ENCODE data around the gene SPANXA1.
"Not testable (repeated sequence)": the region's sequence is repeated elsewhere in the genome, so short reads cannot be mapped to it uniquely, and the experiment has no call there.

DNA sequence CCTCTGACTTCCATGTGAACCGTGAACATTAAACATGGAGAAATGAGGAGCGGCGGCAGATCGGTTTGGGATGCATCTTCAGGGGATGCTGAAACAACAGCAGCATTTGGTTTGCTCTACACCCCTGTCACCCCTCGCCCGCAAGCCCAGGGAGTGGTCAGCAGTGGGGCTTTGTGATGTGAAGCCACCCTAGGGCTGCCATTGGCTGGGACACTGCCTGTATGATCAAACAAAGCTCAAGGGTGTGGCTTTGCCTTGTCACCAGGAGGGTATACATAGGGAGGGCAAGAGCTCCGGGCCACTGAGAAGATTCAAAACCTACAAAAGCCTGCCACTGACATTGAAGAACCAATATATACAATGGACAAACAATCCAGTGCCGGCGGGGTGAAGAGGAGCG lies 4.9 kb upstream of the SPANXA1 start, which contains the start of gene SPANXA2:
- TF ChIP-seq, protein P1, sequence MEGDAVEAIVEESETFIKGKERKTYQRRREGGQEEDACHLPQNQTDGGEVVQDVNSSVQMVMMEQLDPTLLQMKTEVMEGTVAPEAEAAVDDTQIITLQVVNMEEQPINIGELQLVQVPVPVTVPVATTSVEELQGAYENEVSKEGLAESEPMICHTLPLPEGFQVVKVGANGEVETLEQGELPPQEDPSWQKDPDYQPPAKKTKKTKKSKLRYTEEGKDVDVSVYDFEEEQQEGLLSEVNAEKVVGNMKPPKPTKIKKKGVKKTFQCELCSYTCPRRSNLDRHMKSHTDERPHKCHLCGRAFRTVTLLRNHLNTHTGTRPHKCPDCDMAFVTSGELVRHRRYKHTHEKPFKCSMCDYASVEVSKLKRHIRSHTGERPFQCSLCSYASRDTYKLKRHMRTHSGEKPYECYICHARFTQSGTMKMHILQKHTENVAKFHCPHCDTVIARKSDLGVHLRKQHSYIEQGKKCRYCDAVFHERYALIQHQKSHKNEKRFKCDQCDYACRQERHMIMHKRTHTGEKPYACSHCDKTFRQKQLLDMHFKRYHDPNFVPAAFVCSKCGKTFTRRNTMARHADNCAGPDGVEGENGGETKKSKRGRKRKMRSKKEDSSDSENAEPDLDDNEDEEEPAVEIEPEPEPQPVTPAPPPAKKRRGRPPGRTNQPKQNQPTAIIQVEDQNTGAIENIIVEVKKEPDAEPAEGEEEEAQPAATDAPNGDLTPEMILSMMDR (conservative IDR thresholded peaks at IDR 0.05; ENCODE audit: low read length): not testable (repeated sequence)
- not testable (repeated sequence) for TF ChIP-seq EZH2phosphoT487 (IDR thresholded peaks at IDR 0.05; ENCODE audit: borderline replicate concordance)

Measured in Loucy (cell line).